Measurements from ENCODE around the gene MAD2L1BP.

MAD2L1BP gene

GRCh38 chr6:43683708-43684455 is 48.2 kb downstream of the MAD2L1BP start:
- FAIRE-seq = no peak

- FAIRE-seq = no peak
These were observed 51.4 kb downstream of the MAD2L1BP start for GRCh38 chr6:43687079-43687436.

- no peak for FAIRE-seq
These were observed 52.1 kb downstream of the MAD2L1BP start, which contains the start of gene MRPS18A for GRCh38 chr6:43687437-43688347. Gene MRPS18A (minus strand): TSS chr6:43687791. CDS start chr6:43687779, 12 bp downstream.

- no peak for FAIRE-seq
These were observed 53.8 kb downstream of the MAD2L1BP start for GRCh38 chr6:43689421-43689820.
